Transverse colon (tissue), 4 donors: ENCODE measurements around the gene ERICH3. TPM values are rescaled to one million over a fixed set of nuclear protein-coding genes. Genes with fewer than 3 reads are reported as not detected.

Experiments used
- DNase-seq: peaks from one replicate; pipeline ENCODE4 v3.0.0-alpha.2; 2019
- H3K27ac ChIP-seq, 4 donors: fragments of 200-600 bp; sonication (generic); 2 replicates each; pipeline ENCODE4 v1.5.1; 2016 to 2018; ENCODE audit warnings: inconsistent platforms in 4 of 4
- H3K27me3 ChIP-seq: fragments of 200-600 bp; sonication (generic); 2 replicates; pipeline ENCODE4 v1.5.1; 2017; ENCODE audit warnings: inconsistent platforms
- H3K36me3 ChIP-seq, 4 donors: fragments of 200-600 bp; sonication (generic); 2 replicates each; pipeline ENCODE4 v1.5.1; 2017 to 2019; ENCODE audit warnings: inconsistent platforms in 4 of 4
- H3K4me1 ChIP-seq, 4 donors: fragments of 200-600 bp; sonication (generic); 2 replicates each; pipeline ENCODE4 v1.5.1; 2017 to 2020; ENCODE audit warnings: inconsistent platforms in 4 of 4
- H3K4me3 ChIP-seq, 4 donors: fragments of 200-600 bp; sonication (generic); 1 replicate in 1 of 4; 2 replicates in 3 of 4; pipeline versions ENCODE4 v1.5.1 to v1.6.1; 2017 to 2019; ENCODE audit warnings: inconsistent platforms in 4 of 4
- H3K9me3 ChIP-seq, 2 donors: fragments of 200-600 bp; sonication (generic); 2 replicates each; pipeline ENCODE4 v1.5.1; 2017 to 2019; ENCODE audit warnings: inconsistent platforms in 2 of 2
- CTCF ChIP-seq, 5 experiments: fragments of 200-600 bp in 3 of 5; fragments of 450-650 bp in 2 of 5; sonication (generic) in 3 of 5; IDR thresholded peaks; 1 replicate in 2 of 5; 2 replicates in 3 of 5; pipeline ENCODE4 v1.5.1; 2016 to 2017; ENCODE audit warnings: antibody characterized with exemption in 5 of 5, inconsistent platforms in 3 of 5, mild to moderate bottlenecking in 2 of 5, moderate library complexity in 1 of 5
- EP300 ChIP-seq: sonication (generic); formaldehyde crosslinking; IDR thresholded peaks from one replicate; pipeline ENCODE4 v1.6.1; 2017; ENCODE audit warnings: antibody characterized with exemption, low read depth
- POLR2A ChIP-seq: fragments of 450-650 bp; IDR thresholded peaks from one replicate; pipeline ENCODE4 v1.6.1; 2016; ENCODE audit warnings: antibody characterized with exemption, mild to moderate bottlenecking, moderate library complexity
- POLR2AphosphoS5 ChIP-seq, 3 donors: sonication (generic); formaldehyde crosslinking; IDR thresholded peaks; one replicate each; pipeline ENCODE4 v1.6.1; 2016; ENCODE audit warnings: antibody characterized with exemption in 3 of 3
- WGBS, 2 donors: methylation state at CpG; one replicate each; pipeline ENCODE4 v1.1.5; 2018; ENCODE audit warnings: low coverage in 1 of 2; 5-methylcytosine and 5-hydroxymethylcytosine counted together
- in situ Hi-C, 4 donors: fragments of 200-750 bp; cut with MboI; loops; one replicate each; pipeline versions ENCODE4 v1.15.0 to v1.15.1; 2017; ENCODE audit warnings: low sequenced_read_pairs in 3 of 4, low pct_ligation_motif_present in 1 of 4, low pct_unique_long_range_greater_than_20kb in 1 of 4
- intact Hi-C: fragments of 100-400 bp; cut with DNase I; formaldehyde crosslinking; loops from one replicate; pipeline ENCODE4 v1.15.1; 2023; ENCODE audit warnings: low total_unique reads
- total RNA-seq, 4 donors: library from RNA; depleted of rRNA; stranded (reverse); fragments of >200 nt; gene quantifications; one replicate each; pipeline ENCODE4 v1.1.0, GENCODE V29; 2016

The ERICH3 gene
- total RNA-seq, 4 donors from 2014 or later: under 0.01 to 6.4 TPM; not detected in 2

DNA sequence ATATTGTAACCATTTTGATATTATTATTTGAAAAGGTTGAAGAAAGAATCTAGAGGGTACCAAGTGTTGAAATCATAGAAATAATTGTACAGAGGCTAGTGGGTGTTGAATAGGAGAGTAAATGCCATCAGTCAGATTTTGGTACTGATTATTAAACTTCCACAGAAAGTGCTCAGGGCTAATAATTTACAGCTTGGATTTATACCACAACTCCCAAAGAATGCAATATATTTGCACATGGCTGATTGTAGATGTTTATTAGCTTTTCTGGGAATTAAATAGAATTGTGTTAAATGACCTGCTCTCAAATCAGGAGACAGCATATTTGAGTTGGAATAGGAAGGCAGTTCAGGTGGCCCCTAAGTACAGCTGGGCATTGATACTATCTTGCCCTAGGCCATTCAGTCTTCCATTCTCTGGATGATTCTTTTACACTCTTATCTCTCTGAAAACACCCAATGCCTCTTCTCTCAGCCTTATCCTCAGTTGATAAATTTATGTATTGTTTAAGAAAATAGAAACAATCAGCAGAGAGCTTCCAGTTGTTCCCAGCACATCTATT lies 63.7 kb downstream of the ERICH3 start:
- no peak for DNase-seq
- Histone ChIP-seq H3K4me3 (no peak overlapping the region), H3K36me3 (no peaks in the 10 kb centered on the region), H3K9me3 (no peaks in the 10 kb centered on the region), H3K27ac (no peak overlapping the region), H3K4me1 (no peaks in the 10 kb centered on the region), H3K27me3 (no peaks in the 10 kb centered on the region)
- intact Hi-C loops (no loop called here), in situ Hi-C loops (no loop called here)
- TF ChIP-seq EP300 (no peak), POLR2AphosphoS5 (IDR thresholded peaks at IDR 0.05) (no peak), CTCF (IDR thresholded peaks at IDR 0.05) (no peak), POLR2A (no peak)

- Histone ChIP-seq H3K4me1 (no peaks in the 10 kb centered on the region), H3K27ac (no peak overlapping the region), H3K36me3 (no peaks in the 10 kb centered on the region), H3K27me3 (no peaks in the 10 kb centered on the region), H3K9me3 (no peaks in the 10 kb centered on the region), H3K4me3 (no peak overlapping the region)
- 55 to 80% methylated on average over 1 to 2 of the region's 2 CpGs for WGBS, 2 donors
- intact Hi-C loops: no loop called here
- in situ Hi-C loops: no loop called here
- DNase-seq: no peak
- no peak for TF ChIP-seq CTCF (IDR thresholded peaks at IDR 0.05)
- TF ChIP-seq EP300: no peak
- TF ChIP-seq POLR2AphosphoS5 (IDR thresholded peaks at IDR 0.05): no peak
- no peak for TF ChIP-seq POLR2A
These were observed 76.9 kb downstream of the ERICH3 start for GRCh38 chr1:74596717-74597116.

- Histone ChIP-seq H3K9me3 (no peaks in the 10 kb centered on the region), H3K4me1 (no peaks in the 10 kb centered on the region), H3K36me3 (no peaks in the 10 kb centered on the region), H3K27ac (no peak overlapping the region), H3K4me3 (no peak overlapping the region), H3K27me3 (no peaks in the 10 kb centered on the region)
- intact Hi-C loops: no loop called here
- DNase-seq: no peak
- TF ChIP-seq POLR2A: no peak
- no peak for TF ChIP-seq CTCF (IDR thresholded peaks at IDR 0.05)
- no peak for TF ChIP-seq EP300
- WGBS, 2 donors: 66 to 82% methylated on average over 6 of the region's 6 CpGs
- in situ Hi-C loops: no loop called here
These were observed 79.4 kb downstream of the ERICH3 start for GRCh38 chr1:74593887-74594866.

DNA sequence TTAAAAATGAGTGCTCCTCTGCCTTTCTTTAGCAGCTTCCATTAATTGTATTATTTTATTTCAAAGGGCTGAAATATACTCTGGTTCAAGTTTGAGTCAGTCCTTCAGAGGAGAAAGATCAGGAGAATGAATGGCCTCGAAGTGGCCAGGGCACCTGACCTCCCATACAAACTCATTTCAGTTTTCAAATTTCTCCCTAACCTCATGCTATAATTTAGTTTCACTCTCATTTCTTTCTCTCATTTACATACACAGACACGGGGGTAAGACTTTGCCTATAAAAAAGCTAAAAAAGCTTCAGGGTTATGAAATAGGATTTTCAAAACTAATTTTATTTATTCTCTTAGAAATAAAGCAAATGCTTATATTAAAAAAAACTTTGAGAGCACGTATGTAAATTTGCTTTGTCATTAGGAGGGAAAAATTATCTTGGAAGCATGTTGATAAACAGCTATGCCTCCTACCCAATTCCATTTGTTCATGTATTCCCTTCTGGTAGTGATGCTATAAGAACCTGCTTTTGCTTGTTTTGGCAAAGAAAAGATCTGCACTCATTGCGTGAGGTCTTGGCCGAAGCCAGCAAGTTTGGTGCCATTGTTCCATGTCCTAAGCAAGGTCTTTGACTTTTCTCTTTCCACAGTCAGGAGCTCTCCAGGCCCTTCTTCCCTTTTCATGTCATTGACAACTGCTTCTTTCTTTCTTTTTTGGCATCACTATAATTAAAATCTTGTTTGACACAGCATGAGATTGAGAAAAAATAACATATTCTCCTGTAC lies 80.8 kb downstream of the ERICH3 start:
- intact Hi-C loops: no loop called here
- H3K9me3 ChIP-seq: no peaks in the 10 kb centered on the region
- in situ Hi-C loops: no loop called here
- H3K4me3 ChIP-seq: no peak overlapping the region
- H3K4me1 ChIP-seq: no peaks in the 10 kb centered on the region
- TF ChIP-seq EP300 (no peak), POLR2AphosphoS5 (IDR thresholded peaks at IDR 0.05) (no peak), POLR2A (no peak), CTCF (IDR thresholded peaks at IDR 0.05) (no peak)
- H3K27me3 ChIP-seq: no peaks in the 10 kb centered on the region
- DNase-seq: no peak
- H3K36me3 ChIP-seq: no peaks in the 10 kb centered on the region
- H3K27ac ChIP-seq: no peak overlapping the region
- WGBS, 2 donors: 63 to 72% methylated on average over 4 to 5 of the region's 5 CpGs
